Measurements from ENCODE around the gene ZCCHC17. TPM values are rescaled to one million over a fixed set of nuclear protein-coding genes. Genes with fewer than 3 reads are reported as not detected.

ZCCHC17 gene
- total and polyA plus RNA-seq, 2 donors = 32.6 to 35.4 TPM

DNA sequence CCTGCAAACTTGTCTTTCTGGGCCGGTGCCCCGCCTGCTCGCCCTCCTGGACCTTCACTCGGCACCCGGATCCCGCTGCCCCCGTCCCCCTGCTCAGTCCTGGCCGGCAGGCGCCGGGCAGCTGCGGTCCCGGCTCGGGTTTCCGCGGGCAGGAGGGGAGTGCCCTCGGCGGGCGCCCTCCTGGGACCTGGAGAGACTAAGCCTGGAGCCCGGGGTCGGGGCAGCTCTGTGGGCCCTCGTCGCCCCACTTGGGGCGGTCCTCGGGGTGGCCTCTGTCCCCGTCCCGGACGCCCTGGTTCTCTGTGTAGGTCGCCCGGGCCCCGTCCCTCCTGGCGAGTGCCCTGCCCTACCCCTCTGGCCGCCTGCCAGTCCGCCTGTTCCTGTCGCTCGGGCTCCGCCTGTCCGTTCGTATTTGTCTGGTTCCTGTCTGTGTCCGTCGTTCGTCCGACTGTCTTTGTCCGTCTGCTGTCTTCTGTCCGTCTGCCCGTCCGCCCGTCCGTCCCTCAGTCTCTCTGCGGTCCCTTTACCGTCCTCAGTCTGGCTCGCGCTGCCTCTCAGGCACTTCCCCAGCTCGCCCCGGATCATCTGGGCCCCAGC lies 116.7 kb downstream of the ZCCHC17 start:
- peak overlapping the region; percentile 42 to 62 for H3K4me3 ChIP-seq (ENCODE audit: low read length in 2 of 2)
- peak overlapping the region in 1 of 2 donors; percentile 69 for H3K27ac ChIP-seq (ENCODE audit: low read depth in 1 of 2, low read length in 1 of 2)
- no peaks in the 10 kb centered on the region for H3K9me3 ChIP-seq (ENCODE audit: control insufficient read depth in 2 of 2, insufficient read depth in 1 of 2, low read length in 1 of 2)
- H3K36me3 ChIP-seq (ENCODE audit: control insufficient read depth in 2 of 2, insufficient read depth in 2 of 2, low read length in 1 of 2) = no peaks in the 10 kb centered on the region
- H3K4me1 ChIP-seq (ENCODE audit: control insufficient read depth in 2 of 2, insufficient read depth in 2 of 2, low read length in 2 of 2) = peaks cover 2 to 15% of the 10 kb centered on the region in 2 donors
- no peak for DNase-seq (ENCODE audit: low read depth in 6 of 9, low spot score in 9 of 9)
- WGBS = under 1% methylated on average over 54 of the region's 54 CpGs
- peaks cover 39 to 72% of the 10 kb centered on the region in 2 donors for H3K27me3 ChIP-seq (ENCODE audit: control insufficient read depth in 2 of 2, insufficient read depth in 1 of 2, low read length in 1 of 2)

Other genes starting within 250 kb of the ZCCHC17 start
- 35.4 TPM for gene PUM1, start 231.3 kb upstream of the ZCCHC17 start, total RNA-seq
- gene PUM1, start 231.3 kb upstream of the ZCCHC17 start, polyA plus RNA-seq = 36.3 TPM
- gene NKAIN1, start 57.1 kb upstream of the ZCCHC17 start, total RNA-seq = 0.19 TPM
- gene NKAIN1, start 57.1 kb upstream of the ZCCHC17 start, polyA plus RNA-seq = 0.16 TPM
- 122 TPM for gene SNRNP40, start 244 bp upstream of the ZCCHC17 start, total RNA-seq
- gene SNRNP40, start 244 bp upstream of the ZCCHC17 start, polyA plus RNA-seq = 36.8 TPM
- 5.2 TPM for gene FABP3, start 76.0 kb downstream of the ZCCHC17 start, total RNA-seq
- gene FABP3, start 76.0 kb downstream of the ZCCHC17 start, polyA plus RNA-seq = 31.9 TPM
- 1.5 TPM for gene SERINC2, start 116.2 kb downstream of the ZCCHC17 start, total RNA-seq
- gene SERINC2, start 116.2 kb downstream of the ZCCHC17 start, polyA plus RNA-seq = 15.6 TPM